ENCODE data around the gene SIPA1L3.
"Not testable (repeated sequence)": the region's sequence is repeated elsewhere in the genome, so short reads cannot be mapped to it uniquely, and the experiment has no call there.

SIPA1L3 gene

DNA sequence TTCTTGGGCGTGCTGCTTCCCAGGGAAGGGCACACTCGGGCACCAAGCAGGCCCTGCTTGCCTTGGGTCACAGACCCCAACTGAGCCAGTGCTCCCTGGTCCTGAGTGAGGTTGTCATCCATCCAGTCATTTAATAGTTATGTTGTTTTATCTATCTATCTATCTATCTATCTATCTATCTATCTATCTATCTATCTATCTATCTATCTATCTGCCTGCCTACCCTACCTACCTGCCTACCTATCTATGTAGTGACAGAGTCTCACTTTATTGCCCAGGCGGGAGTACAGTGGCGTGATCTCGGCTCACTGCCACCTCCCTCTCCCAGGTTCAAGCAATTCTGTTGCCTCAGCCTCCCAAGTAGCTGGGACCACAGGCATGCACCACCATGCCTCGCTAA, 164.0 kb downstream of the SIPA1L3 start:
- H3K36me3 ChIP-seq (ENCODE audit: control insufficient read depth, insufficient read depth, low read length); H3K9me3 ChIP-seq (ENCODE audit: control insufficient read depth, insufficient read depth, low read length); H3K27me3 ChIP-seq (ENCODE audit: control insufficient read depth, insufficient read depth, low read length); H3K27ac ChIP-seq (ENCODE audit: low read length); DNase-seq (ENCODE audit: low read depth, low spot score); H3K4me3 ChIP-seq (ENCODE audit: low read length); H3K4me1 ChIP-seq (ENCODE audit: control insufficient read depth, insufficient read depth, low read length): not testable (repeated sequence)
- WGBS (ENCODE audit: insufficient coverage, insufficient read length) = no CpG with 5 or more reads among the region's 6 CpGs

DNA sequence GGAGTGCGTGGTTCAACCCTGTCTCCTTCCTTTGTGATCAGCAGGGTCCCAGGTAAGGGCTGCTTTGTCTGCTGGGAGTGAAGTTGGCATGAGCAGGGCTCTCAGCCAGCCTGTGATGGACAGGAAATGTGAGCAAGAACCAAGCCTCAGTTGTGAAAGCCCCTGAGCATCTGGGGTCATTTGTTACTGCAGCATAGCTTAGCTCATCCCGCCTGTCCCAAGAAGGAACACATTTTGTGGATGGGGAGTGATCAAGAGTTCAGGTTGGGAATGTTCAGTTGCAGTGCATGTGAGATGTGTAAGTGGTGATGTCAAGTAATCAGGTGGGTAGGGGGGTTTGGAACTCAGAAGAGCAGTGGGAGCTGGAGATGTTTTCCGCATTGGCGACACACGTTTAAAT, 164.6 kb downstream of the SIPA1L3 start:
- Histone ChIP-seq H3K27me3 (ENCODE audit: control insufficient read depth, insufficient read depth, low read length) (no peaks in the 10 kb centered on the region), H3K36me3 (ENCODE audit: control insufficient read depth, insufficient read depth, low read length) (no peaks in the 10 kb centered on the region), H3K27ac (ENCODE audit: low read length) (no peak overlapping the region), H3K9me3 (ENCODE audit: control insufficient read depth, insufficient read depth, low read length) (no peaks in the 10 kb centered on the region), H3K4me1 (ENCODE audit: control insufficient read depth, insufficient read depth, low read length) (no peaks in the 10 kb centered on the region), H3K4me3 (ENCODE audit: low read length) (no peak overlapping the region)
- DNase-seq (ENCODE audit: low read depth, low spot score) = no peak
- WGBS (ENCODE audit: insufficient coverage, insufficient read length) = no CpG with 5 or more reads among the region's 5 CpGs

DNA sequence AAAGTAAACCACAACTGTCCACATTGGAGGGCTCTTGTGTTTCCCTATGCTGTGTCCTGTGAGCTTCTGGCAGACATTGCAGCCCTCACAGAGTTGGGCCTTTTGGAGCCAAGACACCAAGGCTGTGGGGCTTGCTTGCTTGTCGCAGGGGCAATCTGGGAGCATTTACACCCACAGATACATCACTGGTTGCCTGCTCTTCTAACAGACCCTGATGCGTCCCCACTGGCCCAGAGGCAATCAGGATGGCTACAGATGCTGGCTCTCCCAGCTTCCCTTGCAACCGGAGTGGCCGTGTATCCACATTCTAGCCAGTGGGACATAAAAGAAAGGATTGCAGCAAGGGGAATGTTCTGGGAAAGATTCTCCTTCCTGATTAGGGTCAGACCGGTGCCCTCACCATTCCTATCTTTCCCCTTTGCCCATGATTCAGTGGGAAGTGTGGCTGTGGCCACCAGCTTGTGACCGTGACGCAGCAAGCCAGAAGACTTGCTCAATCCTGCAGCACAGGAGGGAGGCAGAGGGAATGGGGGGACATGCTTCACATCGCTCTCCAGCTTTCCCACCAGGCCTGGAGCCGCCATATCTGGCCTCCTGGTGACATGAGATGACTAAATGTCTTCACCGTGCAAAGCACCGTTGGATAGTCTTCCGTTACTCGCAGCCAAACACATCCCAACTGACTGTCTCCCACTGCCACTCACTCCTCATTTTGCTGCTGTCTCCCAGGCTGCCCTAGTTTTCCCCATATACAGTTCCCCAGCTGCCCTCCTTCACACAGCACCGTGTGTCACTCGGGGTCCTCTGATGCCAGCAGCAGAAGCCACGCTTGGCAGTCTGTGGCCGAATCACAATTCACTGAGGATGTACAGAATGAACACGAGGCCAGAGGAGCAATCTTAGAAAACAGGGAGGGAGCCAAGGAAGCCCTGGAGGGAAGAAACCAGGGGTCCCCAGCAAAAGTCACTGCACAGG, 166.1 kb downstream of the SIPA1L3 start:
- no CpG with 5 or more reads among the region's 18 CpGs for WGBS (ENCODE audit: insufficient coverage, insufficient read length)

DNA sequence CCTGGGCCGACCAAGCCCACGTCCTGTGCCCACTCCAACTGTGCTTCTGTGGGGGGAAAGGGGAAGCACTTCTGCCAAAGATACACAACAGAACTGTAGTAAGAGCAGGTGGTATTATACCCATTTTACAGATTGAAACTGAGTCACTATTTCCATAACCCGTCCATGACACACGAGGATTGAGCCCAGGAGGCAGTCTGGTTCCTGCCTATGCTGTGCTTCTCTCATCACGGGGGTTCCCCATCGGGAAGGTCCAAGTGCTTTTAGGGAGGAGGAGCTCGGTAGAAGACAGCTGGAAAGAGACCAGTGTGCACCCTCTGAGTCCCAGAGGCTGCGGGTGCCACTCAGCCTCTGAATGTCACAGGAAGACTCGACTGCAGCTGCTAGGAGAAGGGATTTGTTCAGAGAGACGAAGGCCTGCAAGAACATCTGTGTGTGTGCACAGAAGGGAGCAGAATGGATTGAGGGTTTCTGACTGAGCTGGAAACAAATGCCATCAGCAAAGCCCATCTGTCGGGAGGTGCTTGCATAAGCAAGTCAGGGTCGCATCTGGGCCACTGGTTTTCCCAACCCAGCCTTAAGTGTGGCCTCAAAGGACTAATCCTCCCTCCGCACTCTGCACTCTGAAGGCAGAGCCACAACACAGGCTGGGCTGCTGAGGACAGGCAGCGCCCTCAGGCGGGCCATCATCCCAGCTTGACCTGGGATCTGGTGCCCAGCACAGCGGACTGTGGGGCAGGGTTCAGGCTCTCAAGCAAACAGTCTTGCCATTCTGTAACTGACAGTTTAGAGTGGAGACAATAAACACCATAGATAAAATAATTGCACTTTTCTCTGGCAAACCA, 167.1 kb downstream of the SIPA1L3 start:
- no peaks in the 10 kb centered on the region for H3K27me3 ChIP-seq (ENCODE audit: control insufficient read depth, insufficient read depth, low read length)
- no peaks in the 10 kb centered on the region for H3K4me1 ChIP-seq (ENCODE audit: control insufficient read depth, insufficient read depth, low read length)
- WGBS (ENCODE audit: insufficient coverage, insufficient read length) = no CpG with 5 or more reads among the region's 16 CpGs
- no peak for DNase-seq (ENCODE audit: low read depth, low spot score)
- no peak overlapping the region for H3K4me3 ChIP-seq (ENCODE audit: low read length)
- no peak overlapping the region for H3K27ac ChIP-seq (ENCODE audit: low read length)
- H3K9me3 ChIP-seq (ENCODE audit: control insufficient read depth, insufficient read depth, low read length) = no peaks in the 10 kb centered on the region
- no peaks in the 10 kb centered on the region for H3K36me3 ChIP-seq (ENCODE audit: control insufficient read depth, insufficient read depth, low read length)

More for the DNA sequence above, 166.1 kb downstream of the SIPA1L3 start:
- Histone ChIP-seq H3K4me1 (ENCODE audit: control insufficient read depth, insufficient read depth, low read length) (no peaks in the 10 kb centered on the region), H3K27ac (ENCODE audit: low read length) (no peak overlapping the region), H3K4me3 (ENCODE audit: low read length) (no peak overlapping the region), H3K36me3 (ENCODE audit: control insufficient read depth, insufficient read depth, low read length) (no peaks in the 10 kb centered on the region), H3K9me3 (ENCODE audit: control insufficient read depth, insufficient read depth, low read length) (no peaks in the 10 kb centered on the region), H3K27me3 (ENCODE audit: control insufficient read depth, insufficient read depth, low read length) (no peaks in the 10 kb centered on the region)
- no peak for DNase-seq (ENCODE audit: low read depth, low spot score)

DNA sequence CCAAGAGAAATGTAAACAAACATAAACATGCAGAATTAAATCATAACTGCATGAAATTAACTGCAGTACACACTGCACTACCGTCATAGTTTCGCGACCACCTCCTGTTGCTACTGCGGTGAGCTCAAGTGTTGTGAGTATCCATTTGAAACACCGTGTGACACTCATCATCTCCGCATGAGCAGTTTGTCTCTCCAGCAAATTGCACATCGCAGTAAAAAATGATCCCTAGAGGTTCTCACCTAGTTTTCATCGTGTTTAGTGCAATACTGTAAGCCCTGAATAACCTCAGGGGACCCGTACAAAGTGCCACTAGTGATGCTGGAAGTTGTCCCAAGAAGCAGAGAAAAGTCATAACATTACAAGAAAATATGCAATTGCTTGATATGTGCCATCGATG, 169.3 kb downstream of the SIPA1L3 start:
- H3K27ac ChIP-seq (ENCODE audit: low read length) = no peak overlapping the region
- peaks cover 1% of the 10 kb centered on the region; the same call in 1 of the 2 replicates for H3K36me3 ChIP-seq (ENCODE audit: control insufficient read depth, insufficient read depth, low read length)
- no CpG with 5 or more reads among the region's 10 CpGs for WGBS (ENCODE audit: insufficient coverage, insufficient read length)
- no peak for DNase-seq (ENCODE audit: low read depth, low spot score)
- H3K9me3 ChIP-seq (ENCODE audit: control insufficient read depth, insufficient read depth, low read length) = no peaks in the 10 kb centered on the region
- H3K27me3 ChIP-seq (ENCODE audit: control insufficient read depth, insufficient read depth, low read length) = no peaks in the 10 kb centered on the region
- no peak overlapping the region for H3K4me3 ChIP-seq (ENCODE audit: low read length)
- H3K4me1 ChIP-seq (ENCODE audit: control insufficient read depth, insufficient read depth, low read length) = no peaks in the 10 kb centered on the region

DNA sequence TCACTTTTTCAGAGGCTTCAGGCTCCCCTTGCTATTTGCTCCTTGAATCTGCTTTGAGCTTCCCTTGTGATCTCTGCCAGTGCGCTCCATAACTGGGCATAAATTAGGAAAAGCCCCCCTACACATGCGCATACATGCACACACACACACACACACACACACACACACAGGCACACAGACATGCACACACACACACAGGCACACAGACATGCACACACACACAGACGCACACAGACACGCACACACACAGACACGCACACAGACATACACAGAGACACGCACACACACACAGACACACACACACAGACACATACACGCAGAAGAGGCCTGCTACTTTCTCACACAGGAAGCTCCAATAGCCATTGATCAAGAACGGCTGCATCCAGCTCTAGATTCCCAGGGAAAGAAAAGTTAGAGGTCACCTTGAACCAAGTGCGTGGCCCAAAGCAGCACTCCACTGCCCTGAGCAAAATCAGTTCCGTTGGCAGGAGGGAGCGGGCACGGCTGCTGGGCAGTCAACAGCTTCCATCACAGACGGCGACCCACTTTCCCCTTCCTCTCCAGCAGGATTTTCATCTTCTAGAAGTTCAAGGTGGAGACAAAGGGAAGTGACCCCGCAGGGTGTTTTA, 171.4 kb downstream of the SIPA1L3 start:
- WGBS (ENCODE audit: insufficient coverage, insufficient read length) = no CpG with 5 or more reads among the region's 15 CpGs
- DNase-seq (ENCODE audit: low read depth, low spot score) = no peak
- Histone ChIP-seq H3K4me3 (ENCODE audit: low read length) (no peak overlapping the region), H3K4me1 (ENCODE audit: control insufficient read depth, insufficient read depth, low read length) (no peaks in the 10 kb centered on the region), H3K36me3 (ENCODE audit: control insufficient read depth, insufficient read depth, low read length) (peaks cover 18% of the 10 kb centered on the region; the same call in 1 of the 2 replicates), H3K9me3 (ENCODE audit: control insufficient read depth, insufficient read depth, low read length) (no peaks in the 10 kb centered on the region), H3K27ac (ENCODE audit: low read length) (no peak overlapping the region), H3K27me3 (ENCODE audit: control insufficient read depth, insufficient read depth, low read length) (no peaks in the 10 kb centered on the region)

DNA sequence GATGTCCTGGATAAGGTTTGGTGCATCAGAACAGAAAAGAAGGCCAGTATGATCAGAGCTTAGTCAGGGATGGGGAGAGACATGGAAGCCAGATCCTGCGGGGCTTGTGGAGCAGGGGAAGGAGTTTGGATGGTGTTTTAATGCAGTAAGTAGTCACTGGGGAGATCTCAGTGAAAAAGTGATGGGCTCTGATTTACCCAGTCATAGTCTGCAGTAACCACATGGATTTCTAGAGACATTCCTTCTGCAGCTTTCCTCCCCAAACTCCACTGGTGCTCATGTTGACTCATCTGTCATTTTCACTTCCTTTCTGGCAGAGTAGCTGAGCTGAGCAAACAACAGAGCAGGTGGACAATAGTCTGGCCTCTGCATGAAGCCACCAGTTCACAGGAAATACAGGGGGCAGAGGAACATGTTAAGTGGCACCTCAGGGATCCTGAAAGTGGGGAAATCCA, 172.9 kb downstream of the SIPA1L3 start:
- Histone ChIP-seq H3K4me1 (ENCODE audit: control insufficient read depth, insufficient read depth, low read length) (no peaks in the 10 kb centered on the region), H3K36me3 (ENCODE audit: control insufficient read depth, insufficient read depth, low read length) (peaks cover 18% of the 10 kb centered on the region; the same call in 1 of the 2 replicates), H3K27ac (ENCODE audit: low read length) (no peak overlapping the region), H3K9me3 (ENCODE audit: control insufficient read depth, insufficient read depth, low read length) (no peaks in the 10 kb centered on the region), H3K4me3 (ENCODE audit: low read length) (no peak overlapping the region), H3K27me3 (ENCODE audit: control insufficient read depth, insufficient read depth, low read length) (no peaks in the 10 kb centered on the region)
- no peak for DNase-seq (ENCODE audit: low read depth, low spot score)
- no CpG with 5 or more reads among the region's 1 CpG for WGBS (ENCODE audit: insufficient coverage, insufficient read length)

DNA sequence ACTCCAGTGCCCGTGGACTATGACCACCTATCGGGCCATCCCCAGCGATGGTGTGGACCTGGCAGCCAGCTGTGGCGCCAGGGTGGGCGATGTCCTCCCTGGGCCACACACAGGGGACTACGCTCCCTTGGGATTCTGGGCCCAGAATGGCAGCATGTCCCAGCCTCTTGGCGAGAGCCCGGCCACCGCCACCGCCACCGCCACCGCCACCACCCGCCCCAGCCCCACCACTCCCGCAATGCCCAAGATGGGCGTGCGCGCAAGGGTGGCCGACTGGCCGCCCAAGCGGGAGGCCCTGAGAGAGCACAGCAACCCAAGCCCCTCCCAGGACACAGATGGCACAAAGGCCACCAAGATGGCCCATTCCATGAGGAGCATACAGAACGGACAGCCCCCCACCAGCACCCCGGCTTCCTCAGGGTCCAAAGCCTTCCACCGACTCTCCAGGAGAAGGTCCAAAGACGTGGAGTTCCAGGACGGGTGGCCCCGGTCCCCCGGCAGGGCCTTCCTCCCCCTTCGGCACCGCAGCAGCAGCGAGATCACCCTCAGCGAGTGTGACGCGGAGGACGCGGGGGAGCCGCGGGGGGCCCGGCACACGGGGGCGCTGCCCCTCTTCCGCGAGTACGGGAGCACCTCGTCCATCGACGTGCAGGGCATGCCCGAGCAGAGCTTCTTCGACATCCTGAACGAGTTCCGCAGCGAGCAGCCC, 174.7 kb downstream of the SIPA1L3 start:
- H3K9me3 ChIP-seq (ENCODE audit: control insufficient read depth, insufficient read depth, low read length) = no peaks in the 10 kb centered on the region
- peaks cover 18% of the 10 kb centered on the region; the same call in 1 of the 2 replicates for H3K36me3 ChIP-seq (ENCODE audit: control insufficient read depth, insufficient read depth, low read length)
- H3K4me3 ChIP-seq (ENCODE audit: low read length) = no peak overlapping the region
- H3K27ac ChIP-seq (ENCODE audit: low read length) = no peak overlapping the region
- WGBS (ENCODE audit: insufficient coverage, insufficient read length) = no CpG with 5 or more reads among the region's 51 CpGs
- no peaks in the 10 kb centered on the region for H3K4me1 ChIP-seq (ENCODE audit: control insufficient read depth, insufficient read depth, low read length)
- H3K27me3 ChIP-seq (ENCODE audit: control insufficient read depth, insufficient read depth, low read length) = no peaks in the 10 kb centered on the region
- DNase-seq (ENCODE audit: low read depth, low spot score) = no peak

DNA sequence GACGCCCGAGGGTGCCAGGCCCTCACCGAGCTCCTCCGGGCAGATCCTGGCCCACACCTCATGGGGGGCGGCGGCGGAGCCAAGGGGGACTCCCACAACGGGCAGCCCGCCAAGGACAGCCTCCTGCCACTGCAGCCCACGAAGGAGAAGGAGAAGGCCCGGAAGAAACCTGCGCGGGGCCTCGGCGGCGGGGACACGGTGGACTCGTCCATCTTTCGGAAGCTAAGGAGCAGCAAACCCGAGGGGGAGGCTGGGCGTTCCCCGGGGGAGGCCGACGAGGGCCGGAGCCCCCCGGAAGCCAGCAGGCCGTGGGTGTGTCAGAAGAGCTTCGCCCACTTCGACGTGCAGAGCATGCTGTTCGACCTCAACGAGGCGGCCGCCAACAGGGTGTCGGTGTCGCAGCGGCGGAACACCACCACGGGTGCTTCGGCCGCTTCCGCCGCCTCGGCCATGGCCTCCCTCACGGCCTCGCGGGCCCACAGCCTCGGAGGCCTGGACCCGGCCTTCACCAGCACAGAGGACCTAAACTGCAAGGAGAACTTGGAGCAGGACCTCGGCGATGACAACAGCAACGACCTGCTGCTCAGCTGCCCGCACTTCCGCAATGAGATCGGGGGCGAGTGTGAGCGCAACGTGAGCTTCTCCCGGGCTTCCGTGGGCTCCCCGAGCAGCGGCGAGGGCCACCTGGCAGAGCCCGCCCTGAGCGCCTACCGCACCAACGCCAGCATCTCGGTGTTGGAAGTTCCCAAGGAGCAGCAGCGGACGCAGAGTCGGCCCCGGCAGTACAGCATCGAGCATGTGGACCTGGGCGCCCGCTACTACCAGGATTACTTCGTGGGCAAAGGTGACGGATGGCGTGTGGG, 175.5 kb downstream of the SIPA1L3 start:
- Histone ChIP-seq H3K4me1 (ENCODE audit: control insufficient read depth, insufficient read depth, low read length) (no peaks in the 10 kb centered on the region), H3K27me3 (ENCODE audit: control insufficient read depth, insufficient read depth, low read length) (no peaks in the 10 kb centered on the region), H3K4me3 (ENCODE audit: low read length) (no peak overlapping the region), H3K27ac (ENCODE audit: low read length) (no peak overlapping the region), H3K9me3 (ENCODE audit: control insufficient read depth, insufficient read depth, low read length) (no peaks in the 10 kb centered on the region), H3K36me3 (ENCODE audit: control insufficient read depth, insufficient read depth, low read length) (peaks cover 18% of the 10 kb centered on the region; the same call in 1 of the 2 replicates)
- WGBS (ENCODE audit: insufficient coverage, insufficient read length) = no CpG with 5 or more reads among the region's 78 CpGs
- DNase-seq (ENCODE audit: low read depth, low spot score) = no peak

All from iPS DF 6.9 (cell line).